Suppressor macrophage treated with lipopolysaccharide for 1 hour (primary cell): ENCODE results near the gene PAN3.

ENCODE experiments used
- DNase-seq, 3 donors: peaks; one replicate each; pipeline ENCODE4 v3.0.0-alpha.2; 2020 to 2022

Gene PAN3

GRCh38 chr13:28313579-28313978, 175.2 kb downstream of the PAN3 start:
- peak; percentile 53 to 66 (median 58) for DNase-seq

DNA sequence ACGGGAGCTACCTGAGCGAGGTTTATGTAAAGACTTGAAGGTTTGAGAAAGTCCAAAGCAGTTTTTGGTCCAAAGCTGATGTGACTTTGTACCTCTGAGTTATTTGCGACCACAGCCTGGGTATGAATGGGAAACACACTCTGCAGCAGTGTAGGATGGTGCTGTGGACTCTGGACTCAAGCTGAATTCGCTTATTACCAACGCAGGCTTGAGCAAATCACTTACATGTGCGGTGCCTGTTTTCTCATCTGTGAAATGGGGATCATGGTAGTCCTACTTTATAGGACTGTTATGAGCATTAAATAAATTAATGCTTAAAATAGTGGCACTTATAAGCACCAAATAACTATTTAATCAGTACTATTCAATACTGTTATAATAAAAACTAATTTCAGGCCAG, 176.5 kb downstream of the PAN3 start:
- DNase-seq, result no peak

DNA sequence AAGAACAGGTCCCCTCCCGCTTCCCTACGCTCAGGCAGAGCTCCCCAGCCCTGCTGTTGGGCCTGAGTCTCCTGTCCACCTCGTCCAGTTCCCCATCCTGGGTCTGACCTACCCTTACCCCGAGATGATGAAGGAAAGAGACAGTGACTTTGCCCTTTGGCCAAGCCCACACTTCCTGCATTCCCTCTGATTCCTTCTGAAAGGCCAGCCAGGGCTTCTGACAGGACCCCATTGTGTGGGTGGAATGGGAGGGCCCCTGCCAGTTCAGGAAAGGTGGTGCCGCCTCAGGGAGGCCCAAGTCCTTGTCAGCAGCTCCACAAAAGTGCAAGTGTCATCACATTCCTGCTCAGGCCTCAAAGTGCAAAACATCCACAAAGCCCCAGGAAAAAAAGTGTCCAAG, 177.8 kb downstream of the PAN3 start:
- peak in 1 of 3 donors; percentile 10 for DNase-seq

GRCh38 chr13:28316836-28317235, 178.5 kb downstream of the PAN3 start:
- peak; percentile 35 to 38 (median 38) for DNase-seq

- no peak for DNase-seq
These were observed 180.2 kb downstream of the PAN3 start for GRCh38 chr13:28318496-28318895.

DNA sequence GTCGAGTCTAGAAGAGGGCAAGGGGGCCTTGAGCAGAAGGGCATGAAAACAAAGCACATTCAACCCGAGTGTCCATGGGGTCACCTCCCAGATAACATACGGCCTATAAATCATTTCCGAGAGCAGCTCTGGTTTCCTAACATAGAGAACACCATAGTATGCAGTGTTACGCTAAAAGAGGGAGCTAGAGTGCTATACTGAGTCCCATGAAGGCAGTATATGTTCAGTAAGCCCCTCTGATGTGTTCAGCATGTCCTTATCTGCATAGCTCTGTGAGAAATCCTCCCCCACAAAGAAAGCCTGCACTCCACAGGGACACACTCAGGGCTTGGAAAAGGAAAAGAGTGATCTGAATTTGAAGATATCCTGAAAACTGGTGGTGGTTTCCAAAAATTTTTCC, 181.2 kb downstream of the PAN3 start:
- no peak for DNase-seq

GRCh38 chr13:28320209-28320608, 181.9 kb downstream of the PAN3 start:
- no peak for DNase-seq

GRCh38 chr13:28320884-28321574, 182.7 kb downstream of the PAN3 start:
- no peak for DNase-seq

GRCh38 chr13:28321756-28322155, 183.4 kb downstream of the PAN3 start:
- no peak for DNase-seq

DNA sequence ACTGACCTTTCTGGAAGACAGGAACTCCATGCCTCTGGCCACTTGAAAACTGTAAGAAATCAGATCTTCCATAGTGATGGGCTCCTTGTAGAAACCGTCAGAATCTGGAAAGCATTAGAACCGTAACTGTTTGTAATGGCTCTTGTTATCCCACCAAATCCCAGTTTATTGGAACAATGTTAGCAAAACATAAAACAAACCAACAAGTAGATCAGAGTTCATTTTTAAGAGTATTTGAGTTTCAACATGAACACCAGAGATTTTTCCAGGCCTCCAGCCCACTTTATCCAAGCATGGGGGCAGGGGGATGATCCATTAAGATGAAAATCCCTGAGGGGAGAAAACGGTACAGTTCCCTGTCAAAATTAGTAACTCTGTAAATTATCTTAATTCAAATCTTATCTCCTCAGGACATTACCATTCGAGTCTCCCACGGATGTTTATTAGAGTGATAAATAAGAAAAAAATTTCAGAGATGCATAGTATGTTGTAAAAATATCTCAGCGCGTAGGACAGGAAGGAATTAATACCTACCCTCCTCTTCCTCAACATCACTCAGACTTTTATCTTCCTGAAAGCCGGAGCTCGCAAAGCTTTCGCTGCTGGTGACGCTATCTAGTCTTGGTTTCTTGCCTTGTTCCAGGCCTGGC, 184.0 kb downstream of the PAN3 start:
- DNase-seq, result no peak

DNA sequence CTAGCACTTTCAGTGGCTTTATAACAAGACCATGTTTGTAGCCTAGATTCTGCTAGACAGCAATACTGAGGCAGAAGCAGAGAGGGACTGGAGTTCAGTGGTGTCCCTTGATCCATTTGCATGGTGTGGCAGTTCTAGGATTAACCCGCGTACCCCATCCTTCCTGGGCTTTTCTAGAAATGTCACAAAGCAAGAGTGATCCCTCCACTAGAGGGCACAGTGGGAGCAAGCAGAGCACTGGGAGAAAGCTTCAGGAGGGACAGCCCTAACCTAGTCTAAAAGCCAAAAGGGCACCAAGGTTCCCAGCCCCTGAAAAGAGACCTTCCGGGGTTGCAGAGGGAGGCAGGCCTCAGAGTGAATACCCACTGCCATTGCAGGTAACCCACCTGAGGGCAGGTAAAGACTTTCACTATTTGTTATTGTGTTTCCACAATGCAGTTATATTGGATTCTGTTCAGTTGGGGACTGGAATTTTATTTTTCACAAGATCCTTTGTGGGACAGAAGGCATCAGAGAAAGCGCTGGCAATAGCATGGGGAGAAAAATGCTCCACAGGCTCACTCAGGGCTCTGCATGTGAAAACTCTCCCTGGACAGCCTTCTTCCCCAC, 185.9 kb downstream of the PAN3 start:
- peak; percentile 79 to 88 (median 87) for DNase-seq

- DNase-seq, result no peak
These were observed 186.7 kb downstream of the PAN3 start for GRCh38 chr13:28325022-28325421.

- DNase-seq, result no peak
These were observed 187.7 kb downstream of the PAN3 start for GRCh38 chr13:28326056-28326455.

GRCh38 chr13:28327373-28328270, 189.3 kb downstream of the PAN3 start:
- no peak for DNase-seq

DNA sequence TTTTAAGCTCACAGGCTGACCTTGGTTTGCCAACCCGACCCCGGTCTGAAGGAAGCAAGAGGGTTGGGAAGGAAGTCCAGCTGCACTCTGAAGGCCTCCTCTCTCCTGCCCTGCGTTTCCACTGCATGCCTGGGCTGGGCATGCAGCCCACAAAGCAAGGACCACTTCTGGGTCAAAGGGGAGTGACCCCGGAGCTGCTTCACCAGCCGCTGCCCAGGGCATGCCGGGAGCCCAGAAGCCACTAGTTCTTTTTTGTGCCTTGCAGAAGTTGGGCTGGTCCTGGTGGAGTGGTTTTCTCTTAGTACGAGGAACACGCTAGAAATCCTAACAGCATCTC, 189.9 kb downstream of the PAN3 start:
- DNase-seq, result no peak

GRCh38 chr13:28329395-28330158, 191.2 kb downstream of the PAN3 start:
- DNase-seq, result peak; percentile 82 to 90 (median 88)

- DNase-seq, result no peak
These were observed 195.0 kb downstream of the PAN3 start for GRCh38 chr13:28333204-28333881.

DNA sequence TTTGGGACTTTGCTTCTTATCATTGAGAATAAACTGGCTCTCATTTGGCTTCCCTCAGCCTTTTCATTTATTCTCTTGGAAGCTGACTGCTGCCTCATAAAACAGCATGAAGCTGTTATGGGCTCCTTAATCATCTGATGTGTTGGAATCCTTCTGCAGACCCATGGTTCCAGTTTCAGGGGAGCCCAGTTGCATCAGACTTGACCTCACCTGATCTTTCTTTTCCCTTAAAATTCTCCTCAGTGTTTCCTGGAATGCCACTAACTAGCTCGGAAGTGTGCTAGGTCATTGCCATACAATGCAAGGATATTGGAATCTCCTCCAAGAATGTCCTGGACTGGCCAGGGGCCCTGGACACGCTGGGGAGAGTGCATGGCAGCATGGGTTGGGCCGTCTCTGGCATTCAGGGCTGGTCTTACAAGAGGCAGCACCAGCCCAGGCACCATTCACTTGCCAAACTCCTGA, 197.9 kb downstream of the PAN3 start:
- no peak for DNase-seq

- DNase-seq, result no peak
These were observed 199.0 kb downstream of the PAN3 start for GRCh38 chr13:28337166-28338005.

DNA sequence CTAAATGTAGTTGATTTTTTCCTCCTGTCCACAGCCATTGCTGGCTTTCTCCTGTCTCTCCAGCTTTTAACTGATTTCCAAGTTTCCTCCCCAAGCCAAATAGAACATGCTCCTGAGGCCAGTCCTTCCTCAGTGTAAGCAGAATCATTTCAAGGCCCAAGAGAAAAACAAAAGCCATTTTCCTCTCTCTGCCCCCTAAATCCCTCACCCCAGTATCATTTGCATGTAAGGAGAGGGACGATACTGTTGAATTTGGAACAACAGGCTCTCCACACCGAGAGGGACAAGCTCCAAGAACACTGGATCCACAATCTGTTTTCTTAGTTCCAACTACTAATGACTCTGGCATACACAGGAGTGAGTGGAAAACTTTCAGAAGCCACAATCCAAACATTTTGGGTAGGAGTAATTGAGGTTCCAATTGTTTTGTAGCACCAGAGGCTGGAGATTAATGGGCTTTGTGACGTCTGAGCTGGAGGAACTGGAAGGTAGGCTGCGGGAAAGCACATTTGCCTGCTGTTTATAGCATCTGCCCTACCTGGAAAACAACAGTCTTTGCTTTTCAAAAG, 199.7 kb downstream of the PAN3 start:
- DNase-seq, result no peak

- DNase-seq, result no peak
These were observed 200.4 kb downstream of the PAN3 start for GRCh38 chr13:28338742-28339141.
